HepG2 (cell line): ENCODE results near the gene ZNRF4. TPM values are rescaled to one million over a fixed set of nuclear protein-coding genes. Genes with fewer than 3 reads are reported as not detected.

Experiments used
- PPARG ChIP-seq: conservative IDR thresholded peaks from 2 replicates; pipeline ENCODE4 v1.6.1; 2016; ENCODE audit warnings: missing biosample characterization, missing genetic modification reagents
- RAD51 ChIP-seq: fragments of 450-650 bp; IDR thresholded peaks from 2 replicates; pipeline ENCODE4 v1.6.1; 2016; ENCODE audit warnings: borderline replicate concordance
- SAFB2 ChIP-seq: sonication (generic); formaldehyde crosslinking; IDR thresholded peaks from 2 replicates; pipeline ENCODE4 v1.5.1; 2020; ENCODE audit warnings: missing genetic modification reagents, low read depth, mild to moderate bottlenecking, borderline replicate concordance
- ZMYM4 ChIP-seq: sonication (generic); formaldehyde crosslinking; IDR thresholded peaks from 2 replicates; pipeline ENCODE4 v1.8.1; 2023; ENCODE audit warnings: mild to moderate bottlenecking, missing genetic modification reagents
- ZNF33A ChIP-seq: sonication (generic); formaldehyde crosslinking; IDR thresholded peaks from 2 replicates; pipeline ENCODE4 v1.5.1; 2020; ENCODE audit warnings: missing genetic modification reagents, mild to moderate bottlenecking, moderate library complexity, borderline replicate concordance
- ZNF781 ChIP-seq: sonication (generic); formaldehyde crosslinking; IDR thresholded peaks from 2 replicates; pipeline ENCODE4 v1.5.1; 2020; ENCODE audit warnings: borderline replicate concordance, mild to moderate bottlenecking, missing genetic modification reagents; ENCODE audit errors: not compliant biosample characterization
- ZNF839 ChIP-seq: sonication (generic); formaldehyde crosslinking; IDR thresholded peaks from 2 replicates; pipeline ENCODE4 v1.4.0; 2020; ENCODE audit warnings: missing genetic modification reagents, mild to moderate bottlenecking, borderline replicate concordance
- polyA plus RNA-seq, 8 experiments: library from polyadenylated mRNA; depleted of rRNA in 3 of 8; stranded (reverse) in 7 of 8; unstranded in 1 of 8; fragments of >200 nt; fragmentation: Illumina TruSeq in 4 of 8; extraction: Trizol in 4 of 8; gene quantifications; 2 replicates each; pipeline versions ENCODE4 v1.2.1 to v1.2.3, GENCODE V29; 2011 to 2016; ENCODE audit warnings: low read depth in 4 of 8, missing spikeins in 1 of 8, mixed read lengths in 1 of 8; ENCODE audit not compliant: insufficient read depth in 1 of 8
- total RNA-seq, 5 experiments: library from RNA; depleted of rRNA; stranded (reverse); fragments of >200 nt; fragmentation: Illumina TruSeq; extraction: Trizol; gene quantifications; 2 replicates each; pipeline ENCODE4 v1.2.3, GENCODE V29; 2016; ENCODE audit warnings: low read depth in 1 of 5
- TF ChIP-seq, protein P1 (sequence below): sonication (generic); formaldehyde crosslinking; IDR thresholded peaks from 2 replicates; pipeline ENCODE4 v1.5.1; 2020; ENCODE audit warnings: mild to moderate bottlenecking, missing genetic modification reagents
- TF ChIP-seq, protein P2 (sequence below): sonication (generic); formaldehyde crosslinking; IDR thresholded peaks from 2 replicates; pipeline ENCODE4 v1.9.0; 2021; ENCODE audit warnings: missing genetic modification reagents, borderline replicate concordance
- TF ChIP-seq, protein P3 (sequence below): sonication (generic); formaldehyde crosslinking; IDR thresholded peaks from 2 replicates; pipeline ENCODE4 v1.4.0; 2020; ENCODE audit warnings: missing genetic modification reagents
- TF ChIP-seq, protein P4 (sequence below): sonication (generic); formaldehyde crosslinking; IDR thresholded peaks from 2 replicates; pipeline ENCODE4 v1.9.0; 2021; ENCODE audit warnings: missing genetic modification reagents, borderline replicate concordance
- TF ChIP-seq, protein P5 (sequence below): sonication (generic); formaldehyde crosslinking; IDR thresholded peaks from 2 replicates; pipeline ENCODE4 v1.5.1; 2020; ENCODE audit warnings: missing genetic modification reagents, mild to moderate bottlenecking, borderline replicate concordance
- TF ChIP-seq, protein P6 (sequence below): sonication (generic); formaldehyde crosslinking; IDR thresholded peaks from 2 replicates; pipeline ENCODE4 v1.5.0; 2020; ENCODE audit warnings: mild to moderate bottlenecking, missing genetic modification reagents
- TF ChIP-seq, protein P7 (sequence below): IDR thresholded peaks from 2 replicates; pipeline ENCODE4 v1.6.1; 2016; ENCODE audit warnings: missing compliant biosample characterization, missing genetic modification reagents, borderline replicate concordance
- TF ChIP-seq, protein P8 (sequence below): IDR thresholded peaks from 2 replicates; pipeline ENCODE4 v1.6.1; 2018; ENCODE audit warnings: missing genetic modification reagents, mild to moderate bottlenecking, missing compliant biosample characterization

ZNRF4 gene
- total and polyA plus RNA-seq, 2 of the 13 experiments (the other 11 are each of a cell fraction or from before 2014, with no cell fraction given): not detected

DNA sequence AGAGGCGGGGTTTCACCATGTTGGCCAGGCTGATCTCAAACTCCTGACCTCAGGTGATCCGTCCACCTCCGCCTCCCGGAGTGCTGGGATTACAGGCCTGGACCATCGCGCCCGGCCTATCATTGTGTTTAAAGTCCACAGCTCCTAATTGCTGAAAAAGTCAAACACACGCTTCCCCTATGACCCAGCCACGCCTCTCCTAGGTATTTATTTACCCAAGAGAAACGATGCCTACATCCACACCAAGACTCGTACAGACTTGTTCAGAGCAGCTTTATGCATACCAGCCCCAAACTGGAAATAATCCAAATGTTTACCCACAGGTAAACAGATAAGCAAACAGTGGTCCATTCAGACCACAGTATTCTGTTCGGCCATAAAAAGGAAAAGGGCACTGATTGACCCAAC is 15.1 kb downstream of the ZNRF4 start (continued):
- TF ChIP-seq, protein P1, sequence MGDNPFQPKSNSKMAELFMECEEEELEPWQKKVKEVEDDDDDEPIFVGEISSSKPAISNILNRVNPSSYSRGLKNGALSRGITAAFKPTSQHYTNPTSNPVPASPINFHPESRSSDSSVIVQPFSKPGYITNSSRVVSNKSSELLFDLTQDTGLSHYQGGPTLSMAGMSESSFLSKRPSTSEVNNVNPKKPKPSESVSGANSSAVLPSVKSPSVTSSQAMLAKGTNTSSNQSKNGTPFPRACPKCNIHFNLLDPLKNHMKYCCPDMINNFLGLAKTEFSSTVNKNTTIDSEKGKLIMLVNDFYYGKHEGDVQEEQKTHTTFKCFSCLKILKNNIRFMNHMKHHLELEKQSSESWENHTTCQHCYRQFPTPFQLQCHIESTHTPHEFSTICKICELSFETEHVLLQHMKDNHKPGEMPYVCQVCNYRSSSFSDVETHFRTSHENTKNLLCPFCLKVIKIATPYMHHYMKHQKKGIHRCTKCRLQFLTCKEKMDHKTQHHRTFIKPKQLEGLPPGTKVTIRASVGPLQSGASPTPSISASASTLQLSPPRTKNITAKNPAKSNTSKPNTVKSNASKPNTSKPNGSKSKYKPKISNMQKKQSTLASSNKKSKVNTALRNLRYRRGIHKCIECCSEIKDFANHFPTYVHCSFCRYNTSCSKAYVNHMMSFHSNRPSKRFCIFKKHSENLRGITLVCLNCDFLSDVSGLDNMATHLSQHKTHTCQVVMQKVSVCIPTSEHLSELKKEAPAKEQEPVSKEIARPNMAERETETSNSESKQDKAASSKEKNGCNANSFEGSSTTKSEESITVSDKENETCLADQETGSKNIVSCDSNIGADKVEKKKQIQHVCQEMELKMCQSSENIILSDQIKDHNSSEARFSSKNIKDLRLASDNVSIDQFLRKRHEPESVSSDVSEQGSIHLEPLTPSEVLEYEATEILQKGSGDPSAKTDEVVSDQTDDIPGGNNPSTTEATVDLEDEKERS: peak; percentile 66; the same call in 1 of the 2 replicates
- TF ChIP-seq ZMYM4 (CRISPR knock-in tag) (peak; percentile 55), SAFB2 (CRISPR knock-in tag) (no peak), RAD51 (no peak), PPARG (CRISPR knock-in tag) (peak; percentile 90), ZNF781 (CRISPR knock-in tag) (peak; percentile 57), ZNF839 (CRISPR knock-in tag) (no peak), ZNF33A (CRISPR knock-in tag) (no peak)
- TF ChIP-seq, protein P2, sequence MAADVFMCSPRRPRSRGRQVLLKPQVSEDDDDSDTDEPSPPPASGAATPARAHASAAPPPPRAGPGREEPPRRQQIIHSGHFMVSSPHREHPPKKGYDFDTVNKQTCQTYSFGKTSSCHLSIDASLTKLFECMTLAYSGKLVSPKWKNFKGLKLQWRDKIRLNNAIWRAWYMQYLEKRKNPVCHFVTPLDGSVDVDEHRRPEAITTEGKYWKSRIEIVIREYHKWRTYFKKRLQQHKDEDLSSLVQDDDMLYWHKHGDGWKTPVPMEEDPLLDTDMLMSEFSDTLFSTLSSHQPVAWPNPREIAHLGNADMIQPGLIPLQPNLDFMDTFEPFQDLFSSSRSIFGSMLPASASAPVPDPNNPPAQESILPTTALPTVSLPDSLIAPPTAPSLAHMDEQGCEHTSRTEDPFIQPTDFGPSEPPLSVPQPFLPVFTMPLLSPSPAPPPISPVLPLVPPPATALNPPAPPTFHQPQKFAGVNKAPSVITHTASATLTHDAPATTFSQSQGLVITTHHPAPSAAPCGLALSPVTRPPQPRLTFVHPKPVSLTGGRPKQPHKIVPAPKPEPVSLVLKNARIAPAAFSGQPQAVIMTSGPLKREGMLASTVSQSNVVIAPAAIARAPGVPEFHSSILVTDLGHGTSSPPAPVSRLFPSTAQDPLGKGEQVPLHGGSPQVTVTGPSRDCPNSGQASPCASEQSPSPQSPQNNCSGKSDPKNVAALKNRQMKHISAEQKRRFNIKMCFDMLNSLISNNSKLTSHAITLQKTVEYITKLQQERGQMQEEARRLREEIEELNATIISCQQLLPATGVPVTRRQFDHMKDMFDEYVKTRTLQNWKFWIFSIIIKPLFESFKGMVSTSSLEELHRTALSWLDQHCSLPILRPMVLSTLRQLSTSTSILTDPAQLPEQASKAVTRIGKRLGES (CRISPR knock-in tag): no peak
- TF ChIP-seq, protein P3, sequence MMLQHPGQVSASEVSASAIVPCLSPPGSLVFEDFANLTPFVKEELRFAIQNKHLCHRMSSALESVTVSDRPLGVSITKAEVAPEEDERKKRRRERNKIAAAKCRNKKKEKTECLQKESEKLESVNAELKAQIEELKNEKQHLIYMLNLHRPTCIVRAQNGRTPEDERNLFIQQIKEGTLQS: no peak
- TF ChIP-seq, protein P4, sequence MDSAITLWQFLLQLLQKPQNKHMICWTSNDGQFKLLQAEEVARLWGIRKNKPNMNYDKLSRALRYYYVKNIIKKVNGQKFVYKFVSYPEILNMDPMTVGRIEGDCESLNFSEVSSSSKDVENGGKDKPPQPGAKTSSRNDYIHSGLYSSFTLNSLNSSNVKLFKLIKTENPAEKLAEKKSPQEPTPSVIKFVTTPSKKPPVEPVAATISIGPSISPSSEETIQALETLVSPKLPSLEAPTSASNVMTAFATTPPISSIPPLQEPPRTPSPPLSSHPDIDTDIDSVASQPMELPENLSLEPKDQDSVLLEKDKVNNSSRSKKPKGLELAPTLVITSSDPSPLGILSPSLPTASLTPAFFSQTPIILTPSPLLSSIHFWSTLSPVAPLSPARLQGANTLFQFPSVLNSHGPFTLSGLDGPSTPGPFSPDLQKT (CRISPR knock-in tag): no peak
- TF ChIP-seq, protein P5, sequence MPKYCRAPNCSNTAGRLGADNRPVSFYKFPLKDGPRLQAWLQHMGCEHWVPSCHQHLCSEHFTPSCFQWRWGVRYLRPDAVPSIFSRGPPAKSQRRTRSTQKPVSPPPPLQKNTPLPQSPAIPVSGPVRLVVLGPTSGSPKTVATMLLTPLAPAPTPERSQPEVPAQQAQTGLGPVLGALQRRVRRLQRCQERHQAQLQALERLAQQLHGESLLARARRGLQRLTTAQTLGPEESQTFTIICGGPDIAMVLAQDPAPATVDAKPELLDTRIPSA (CRISPR knock-in tag): no peak
- TF ChIP-seq, protein P6, sequence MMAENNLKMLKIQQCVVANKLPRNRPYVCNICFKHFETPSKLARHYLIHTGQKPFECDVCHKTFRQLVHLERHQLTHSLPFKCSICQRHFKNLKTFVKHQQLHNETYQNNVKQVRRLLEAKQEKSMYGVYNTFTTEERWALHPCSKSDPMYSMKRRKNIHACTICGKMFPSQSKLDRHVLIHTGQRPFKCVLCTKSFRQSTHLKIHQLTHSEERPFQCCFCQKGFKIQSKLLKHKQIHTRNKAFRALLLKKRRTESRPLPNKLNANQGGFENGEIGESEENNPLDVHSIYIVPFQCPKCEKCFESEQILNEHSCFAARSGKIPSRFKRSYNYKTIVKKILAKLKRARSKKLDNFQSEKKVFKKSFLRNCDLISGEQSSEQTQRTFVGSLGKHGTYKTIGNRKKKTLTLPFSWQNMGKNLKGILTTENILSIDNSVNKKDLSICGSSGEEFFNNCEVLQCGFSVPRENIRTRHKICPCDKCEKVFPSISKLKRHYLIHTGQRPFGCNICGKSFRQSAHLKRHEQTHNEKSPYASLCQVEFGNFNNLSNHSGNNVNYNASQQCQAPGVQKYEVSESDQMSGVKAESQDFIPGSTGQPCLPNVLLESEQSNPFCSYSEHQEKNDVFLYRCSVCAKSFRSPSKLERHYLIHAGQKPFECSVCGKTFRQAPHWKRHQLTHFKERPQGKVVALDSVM (CRISPR knock-in tag): peak; percentile 52; the same call in 1 of the 2 replicates
- TF ChIP-seq, protein P7, sequence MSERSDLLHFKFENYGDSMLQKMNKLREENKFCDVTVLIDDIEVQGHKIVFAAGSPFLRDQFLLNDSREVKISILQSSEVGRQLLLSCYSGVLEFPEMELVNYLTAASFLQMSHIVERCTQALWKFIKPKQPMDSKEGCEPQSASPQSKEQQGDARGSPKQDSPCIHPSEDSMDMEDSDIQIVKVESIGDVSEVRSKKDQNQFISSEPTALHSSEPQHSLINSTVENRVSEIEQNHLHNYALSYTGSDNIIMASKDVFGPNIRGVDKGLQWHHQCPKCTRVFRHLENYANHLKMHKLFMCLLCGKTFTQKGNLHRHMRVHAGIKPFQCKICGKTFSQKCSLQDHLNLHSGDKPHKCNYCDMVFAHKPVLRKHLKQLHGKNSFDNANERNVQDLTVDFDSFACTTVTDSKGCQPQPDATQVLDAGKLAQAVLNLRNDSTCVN (CRISPR knock-in tag): no peak
- TF ChIP-seq, protein P8, sequence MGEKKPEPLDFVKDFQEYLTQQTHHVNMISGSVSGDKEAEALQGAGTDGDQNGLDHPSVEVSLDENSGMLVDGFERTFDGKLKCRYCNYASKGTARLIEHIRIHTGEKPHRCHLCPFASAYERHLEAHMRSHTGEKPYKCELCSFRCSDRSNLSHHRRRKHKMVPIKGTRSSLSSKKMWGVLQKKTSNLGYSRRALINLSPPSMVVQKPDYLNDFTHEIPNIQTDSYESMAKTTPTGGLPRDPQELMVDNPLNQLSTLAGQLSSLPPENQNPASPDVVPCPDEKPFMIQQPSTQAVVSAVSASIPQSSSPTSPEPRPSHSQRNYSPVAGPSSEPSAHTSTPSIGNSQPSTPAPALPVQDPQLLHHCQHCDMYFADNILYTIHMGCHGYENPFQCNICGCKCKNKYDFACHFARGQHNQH (CRISPR knock-in tag): no peak
